GM23338 (cell line): ENCODE measurements around the gene RIOK1. TPM values are rescaled to one million over a fixed set of nuclear protein-coding genes. Genes with fewer than 3 reads are reported as not detected.

Source experiments
- ATAC-seq: fragments of 200-7000 bp; cut with Tn5 transposase; 3 replicates; pipeline ENCODE4 v1.9.1; 2020
- DNase-seq: peaks from one replicate; pipeline ENCODE4 v3.0.0-alpha.2; 2015; ENCODE audit warnings: low spot score
- H2AFZ ChIP-seq: fragments of 200-600 bp; sonication (generic); 2 replicates; pipeline ENCODE4 v1.8.0; 2016; ENCODE audit warnings: antibody characterized with exemption, mild to moderate bottlenecking, moderate library complexity
- H3F3A ChIP-seq: fragments of 200-600 bp; sonication (generic); replicated peaks from 2 replicates; pipeline ENCODE4 v1.8.0; 2017; ENCODE audit warnings: antibody characterized with exemption, mixed run types, low read depth
- H3K27ac ChIP-seq: fragments of 200-600 bp; sonication (generic); 2 replicates; pipeline ENCODE4 v1.6.1; 2016; ENCODE audit warnings: low read depth
- H3K27me3 ChIP-seq: fragments of 200-600 bp; sonication (generic); 2 replicates; pipeline ENCODE4 v1.8.0; 2016; ENCODE audit warnings: mild to moderate bottlenecking, mixed run types, moderate library complexity; ENCODE audit not compliant: insufficient read depth
- H3K36me3 ChIP-seq: fragments of 200-600 bp; sonication (generic); 2 replicates; pipeline ENCODE4 v1.8.0; 2016; ENCODE audit warnings: mild to moderate bottlenecking; ENCODE audit not compliant: insufficient read depth
- H3K4me1 ChIP-seq: fragments of 200-600 bp; sonication (generic); 2 replicates; pipeline ENCODE4 v1.8.0; 2016; ENCODE audit warnings: mild to moderate bottlenecking, moderate library complexity; ENCODE audit not compliant: insufficient read depth
- H3K4me2 ChIP-seq: fragments of 200-600 bp; sonication (generic); 2 replicates; pipeline ENCODE4 v1.7.1; 2017; ENCODE audit warnings: mixed run types
- H3K4me3 ChIP-seq: fragments of 200-600 bp; sonication (generic); 2 replicates; pipeline ENCODE4 v1.6.1; 2016; ENCODE audit warnings: mixed run types
- H3K79me2 ChIP-seq: fragments of 200-600 bp; sonication (generic); replicated peaks from 2 replicates; pipeline ENCODE4 v1.8.0; 2017; ENCODE audit warnings: mild to moderate bottlenecking; ENCODE audit not compliant: insufficient read depth
- H3K9me2 ChIP-seq: fragments of 200-600 bp; sonication (generic); 2 replicates; pipeline ENCODE4 v1.8.0; 2017; ENCODE audit not compliant: insufficient read depth
- H4K20me1 ChIP-seq: fragments of 200-600 bp; sonication (generic); replicated peaks from 2 replicates; pipeline ENCODE4 v1.8.0; 2017; ENCODE audit warnings: mild to moderate bottlenecking; ENCODE audit not compliant: insufficient read depth
- H3K27ac Mint-ChIP-seq: 2 replicates; pipeline ENCODE4 v1.8.0; 2020; ENCODE audit warnings: inconsistent platforms, mild to moderate bottlenecking, moderate library complexity, mixed read lengths
- H3K27me3 Mint-ChIP-seq: 3 replicates; pipeline ENCODE4 v1.8.0; 2022; ENCODE audit warnings: low read depth, mild to moderate bottlenecking, moderate library complexity, mixed read lengths, inconsistent platforms; ENCODE audit not compliant: insufficient read depth, poor library complexity
- H3K36me3 Mint-ChIP-seq: 3 replicates; pipeline ENCODE4 v1.8.0; 2021; ENCODE audit warnings: low read depth, mild to moderate bottlenecking, inconsistent platforms, moderate library complexity, mixed read lengths
- H3K4me1 Mint-ChIP-seq: 3 replicates; pipeline ENCODE4 v1.8.0; 2020; ENCODE audit warnings: mild to moderate bottlenecking, inconsistent platforms, mixed read lengths
- H3K4me3 Mint-ChIP-seq: 3 replicates; pipeline ENCODE4 v1.8.0; 2021; ENCODE audit warnings: moderate library complexity, mild to moderate bottlenecking, inconsistent platforms, mixed read lengths
- H3K9me3 Mint-ChIP-seq: 3 replicates; pipeline ENCODE4 v1.8.0; 2020; ENCODE audit warnings: moderate library complexity, mild to moderate bottlenecking, inconsistent platforms, mixed read lengths
- CTCF ChIP-seq, 2 experiments: fragments of 200-600 bp in 1 of 2; sonication (generic) in 1 of 2; conservative IDR thresholded peaks; 2 replicates each; pipeline versions ENCODE4 v1.5.1 to v1.6.1; 2016 to 2017; ENCODE audit warnings: antibody characterized with exemption in 2 of 2, low read depth in 2 of 2, mild to moderate bottlenecking in 2 of 2, moderate library complexity in 1 of 2
- ETS1 ChIP-seq: IDR thresholded peaks from 2 replicates; pipeline ENCODE4 v1.6.1; 2016; ENCODE audit warnings: antibody characterized with exemption
- EZH2 ChIP-seq: fragments of 200-600 bp; sonication (generic); IDR thresholded peaks from one replicate; pipeline ENCODE4 v1.8.0; 2017; ENCODE audit warnings: antibody characterized with exemption, mild to moderate bottlenecking, low read depth; ENCODE audit not compliant: unreplicated experiment
- EZH2phosphoT487 ChIP-seq: fragments of 200-600 bp; sonication (generic); IDR thresholded peaks from one replicate; pipeline ENCODE4 v1.8.1; 2018; ENCODE audit warnings: antibody characterized with exemption; ENCODE audit not compliant: unreplicated experiment
- POLR2AphosphoS5 ChIP-seq: IDR thresholded peaks from 2 replicates; pipeline ENCODE4 v1.6.1; 2016; ENCODE audit warnings: antibody characterized with exemption, low read depth
- REST ChIP-seq: IDR thresholded peaks from one replicate; pipeline ENCODE4 v1.6.1; 2018; ENCODE audit warnings: antibody characterized with exemption; ENCODE audit not compliant: unreplicated experiment
- STAT1 ChIP-seq: IDR thresholded peaks from one replicate; pipeline ENCODE4 v1.6.1; 2016; ENCODE audit warnings: antibody characterized with exemption; ENCODE audit not compliant: unreplicated experiment
- ZNF114 ChIP-seq: fragments of 250-450 bp; sonication (Bioruptor Pico); IDR thresholded peaks from 2 replicates; pipeline ENCODE4 v1.5.0; 2020; ENCODE audit warnings: mild to moderate bottlenecking, moderate library complexity
- ZNF331 ChIP-seq: fragments of 250-450 bp; sonication (Bioruptor Pico); IDR thresholded peaks from 2 replicates; pipeline ENCODE4 v1.5.0; 2020; ENCODE audit warnings: low read depth, mild to moderate bottlenecking, moderate library complexity
- ZNF462 ChIP-seq: fragments of 250-450 bp; sonication (Bioruptor Pico); IDR thresholded peaks from 2 replicates; pipeline ENCODE4 v1.5.0; 2020; ENCODE audit warnings: mild to moderate bottlenecking, moderate library complexity
- polyA plus RNA-seq: library from polyadenylated mRNA; unstranded; fragments of >200 nt; fragmentation: Nextera tagmentation; extraction: Ambion mirVana; gene quantifications from 2 replicates; pipeline ENCODE4 v1.2.1, GENCODE V29; 2016
- total RNA-seq: library from RNA; depleted of rRNA; stranded (reverse); fragments of >200 nt; shearing (Covaris generic); gene quantifications from 2 replicates; pipeline ENCODE4 v1.2.3, GENCODE V29; 2014

The RIOK1 gene
- total and polyA plus RNA-seq, 2 experiments from 2014 or later: 15.5 to 34.3 TPM

GRCh38 chr6:7441048-7441775 lies 51.6 kb downstream of the RIOK1 start (continued):
- TF ChIP-seq EZH2 (no peak), EZH2phosphoT487 (no peak), STAT1 (no peak), ZNF331 (no peak), ZNF114 (CRISPR knock-in tag) (no peak), REST (no peak), CTCF (conservative IDR thresholded peaks at IDR 0.05; ENCODE audit: low read depth in 2 of 2) (no peak), POLR2AphosphoS5 (no peak), ETS1 (no peak)

- DNase-seq (no peak), ATAC-seq (no peak)
- TF ChIP-seq ZNF462 (CRISPR knock-in tag): no peak
- Mint-ChIP-seq H3K27me3 (no peaks in the 10 kb centered on the region), H3K4me1 (peaks cover 14% of the 10 kb centered on the region), H3K27ac (no peak overlapping the region), H3K36me3 (no peaks in the 10 kb centered on the region), H3K4me3 (no peak overlapping the region), H3K9me3 (peaks cover 4% of the 10 kb centered on the region; the same call in 2 of the 3 replicates)
- no peak overlapping the region for H3K27ac ChIP-seq
- no peak overlapping the region for H3K4me2 ChIP-seq
- no peaks in the 10 kb centered on the region; the same call in 1 of the 2 replicates for H3K4me1 ChIP-seq
- H3K79me2 ChIP-seq: no peaks in the 10 kb centered on the region
- H3K36me3 ChIP-seq: no peaks in the 10 kb centered on the region
- H3K27me3 ChIP-seq: no peaks in the 10 kb centered on the region
- no peaks in the 10 kb centered on the region for H3F3A ChIP-seq
- H4K20me1 ChIP-seq: no peaks in the 10 kb centered on the region
- H2AFZ ChIP-seq: no peak overlapping the region
- H3K9me2 ChIP-seq: no peaks in the 10 kb centered on the region
- H3K4me3 ChIP-seq: no peak overlapping the region
Measured at GRCh38 chr6:7442467-7442866, 52.9 kb downstream of the RIOK1 start.
